ENCODE results near the gene ERAP2. TPM values are rescaled to one million over a fixed set of nuclear protein-coding genes. Genes with fewer than 3 reads are reported as not detected.
"Not testable (repeated sequence)": the region's sequence is repeated elsewhere in the genome, so short reads cannot be mapped to it uniquely, and the experiment has no call there.

ERAP2 gene
- total RNA-seq, 4 donors from 2014 or later: 9.2 to 19.2 (median 14.0) TPM

DNA sequence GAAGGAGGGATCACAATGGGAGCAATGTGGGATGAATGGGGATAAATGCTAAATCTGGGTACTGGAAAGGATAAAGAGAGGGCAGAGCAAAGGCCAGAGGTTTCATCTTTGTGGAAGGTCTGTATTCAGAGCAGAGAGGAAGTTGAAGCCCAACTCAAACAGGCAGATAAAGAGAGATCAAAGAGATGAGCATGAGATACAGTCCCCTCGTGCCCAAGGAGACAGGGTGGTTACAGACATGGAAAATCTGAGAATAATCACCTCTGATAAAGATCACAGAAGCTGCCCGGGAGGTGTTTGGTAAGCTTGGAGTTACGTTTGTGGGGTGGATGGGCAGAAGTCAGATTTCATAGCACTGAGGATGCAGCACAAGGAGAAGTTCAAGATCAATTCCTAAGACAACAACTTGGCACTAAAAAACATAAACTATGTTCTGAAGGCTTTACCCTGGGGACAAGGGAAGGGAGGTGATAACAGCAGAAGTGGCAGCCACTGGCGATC is 459 bp upstream of the ERAP2 start:
- Histone ChIP-seq H3K27me3 (no peaks in the 10 kb centered on the region), H3K4me1 (peaks cover 4 to 15% of the 10 kb centered on the region in 2 donors), H3K27ac (peak overlapping the region; percentile 43 to 89 (median 60)), H3K36me3 (no peaks in the 10 kb centered on the region), H3K9me3 (no peaks in the 10 kb centered on the region), H3K4me3 (replicated peaks in 1 of 3) (peak overlapping the region; percentile 14 to 87 (median 37))
- no peak for DNase-seq
- WGBS, 2 donors: 5 to 19% methylated on average over 4 of the region's 4 CpGs
- intact Hi-C loops (cut with DNase I): no loop called here
- TF ChIP-seq POLR2A (IDR thresholded peaks at IDR 0.05) (no peak), CTCF (IDR thresholded peaks at IDR 0.05) (no peak)

- H3K4me1 ChIP-seq: peaks cover 4 to 27% of the 10 kb centered on the region in 2 donors
- intact Hi-C loops (cut with DNase I); H3K27me3 ChIP-seq; H3K36me3 ChIP-seq; DNase-seq; H3K9me3 ChIP-seq: not testable (repeated sequence)
- H3K27ac ChIP-seq: peak overlapping the region in 2 of 3 donors; percentile 43 to 89
- WGBS, 2 donors: 54 to 62% methylated on average over 12 of the region's 12 CpGs
- H3K4me3 ChIP-seq (replicated peaks in 1 of 3): peak overlapping the region in 2 of 3 donors; percentile 37 to 87
Measured at GRCh38 chr5:96876977-96877469, 723 bp downstream of the ERAP2 start.

GRCh38 chr5:96879665-96880064 is 3.4 kb downstream of the ERAP2 start:
- Histone ChIP-seq H3K36me3 (no peaks in the 10 kb centered on the region), H3K27ac (no peak overlapping the region), H3K9me3 (no peaks in the 10 kb centered on the region), H3K27me3 (no peaks in the 10 kb centered on the region), H3K4me1 (peaks cover 4 to 30% of the 10 kb centered on the region in 2 donors), H3K4me3 (replicated peaks in 1 of 3) (no peak overlapping the region)
- intact Hi-C loops (cut with DNase I): no loop called here
- WGBS, 2 donors: 88 to 90% methylated on average over 3 of the region's 3 CpGs
- no peak for TF ChIP-seq POLR2A (IDR thresholded peaks at IDR 0.05)
- TF ChIP-seq CTCF (IDR thresholded peaks at IDR 0.05): no peak
- DNase-seq: no peak

GRCh38 chr5:96880444-96881164 is 4.3 kb downstream of the ERAP2 start:
- TF ChIP-seq CTCF (IDR thresholded peaks at IDR 0.05): no peak
- TF ChIP-seq POLR2A (IDR thresholded peaks at IDR 0.05): no peak
- no peaks in the 10 kb centered on the region for H3K36me3 ChIP-seq
- 77 to 80% methylated on average over 4 of the region's 4 CpGs for WGBS, 2 donors
- intact Hi-C loops (cut with DNase I): no loop called here
- H3K9me3 ChIP-seq: no peaks in the 10 kb centered on the region
- H3K4me3 ChIP-seq (replicated peaks in 1 of 3): no peak overlapping the region
- DNase-seq: no peak
- peaks cover 4 to 27% of the 10 kb centered on the region in 2 donors for H3K4me1 ChIP-seq
- no peak overlapping the region for H3K27ac ChIP-seq
- no peaks in the 10 kb centered on the region for H3K27me3 ChIP-seq

DNA sequence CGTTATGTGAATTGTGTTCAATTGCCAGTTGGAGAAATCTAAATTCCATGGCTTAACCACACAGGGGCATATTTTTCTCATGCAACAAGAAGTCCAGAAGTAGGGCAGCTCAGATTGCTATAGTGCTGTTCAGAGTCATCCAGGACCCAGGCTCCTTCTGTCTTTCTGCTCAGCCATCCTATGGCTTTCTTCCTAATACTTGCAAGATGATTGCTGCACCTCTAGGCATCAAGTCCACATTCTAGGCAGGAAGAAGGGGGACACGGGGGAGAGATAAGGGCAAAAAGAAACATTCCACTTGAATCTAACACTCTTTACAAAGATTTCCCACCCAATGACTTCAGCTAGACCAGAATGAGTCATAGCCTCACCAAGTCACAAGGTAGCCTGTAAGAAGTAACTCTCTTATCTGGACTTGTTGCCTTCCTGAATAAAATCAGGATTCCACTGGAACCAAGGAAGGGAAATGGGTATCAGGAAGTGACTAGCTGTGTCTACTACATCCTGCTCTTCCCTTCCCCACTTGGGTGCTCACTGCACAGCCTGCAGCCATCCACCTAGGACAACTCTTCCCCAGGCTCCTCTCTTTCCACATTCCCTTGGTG is 5.3 kb downstream of the ERAP2 start:
- 78 to 91% methylated on average over 2 of the region's 2 CpGs for WGBS, 2 donors
- Histone ChIP-seq H3K27ac (no peak overlapping the region), H3K27me3 (no peaks in the 10 kb centered on the region), H3K9me3 (no peaks in the 10 kb centered on the region), H3K4me1 (peaks cover 4 to 25% of the 10 kb centered on the region in 2 donors), H3K36me3 (no peaks in the 10 kb centered on the region), H3K4me3 (replicated peaks in 1 of 3) (no peak overlapping the region)
- intact Hi-C loops (cut with DNase I): no loop called here
- TF ChIP-seq CTCF (IDR thresholded peaks at IDR 0.05) (no peak), POLR2A (IDR thresholded peaks at IDR 0.05) (no peak)
- DNase-seq: no peak
